ENCODE results near the gene FAM20B. TPM values are rescaled to one million over a fixed set of nuclear protein-coding genes. Genes with fewer than 3 reads are reported as not detected.

FAM20B gene
- total RNA-seq, 1 donor from 2014 or later: 31.6 TPM

GRCh38 chr1:179052776-179053175 lies 27.1 kb downstream of the FAM20B start:
- Mint-ChIP-seq H3K27me3 (ENCODE audit: unreplicated experiment) (no peaks in the 10 kb centered on the region), H3K4me3 (ENCODE audit: unreplicated experiment) (no peak overlapping the region), H3K9me3 (ENCODE audit: unreplicated experiment) (peaks cover 5% of the 10 kb centered on the region), H3K27ac (ENCODE audit: unreplicated experiment) (no peak overlapping the region), H3K36me3 (ENCODE audit: unreplicated experiment) (peaks cover 26% of the 10 kb centered on the region), H3K4me1 (ENCODE audit: unreplicated experiment) (peaks cover 3% of the 10 kb centered on the region)
- TF ChIP-seq CTCF (IDR thresholded peaks at IDR 0.05): no peak
- no peak for DNase-seq (ENCODE audit: extremely low spot score, unreplicated experiment)

- Mint-ChIP-seq H3K4me1 (ENCODE audit: unreplicated experiment) (peaks cover 8% of the 10 kb centered on the region), H3K27ac (ENCODE audit: unreplicated experiment) (no peak overlapping the region), H3K27me3 (ENCODE audit: unreplicated experiment) (no peaks in the 10 kb centered on the region), H3K9me3 (ENCODE audit: unreplicated experiment) (peaks cover 5% of the 10 kb centered on the region), H3K4me3 (ENCODE audit: unreplicated experiment) (no peak overlapping the region), H3K36me3 (ENCODE audit: unreplicated experiment) (peaks cover 26% of the 10 kb centered on the region)
- DNase-seq (ENCODE audit: extremely low spot score, unreplicated experiment): no peak
- no peak for TF ChIP-seq CTCF (IDR thresholded peaks at IDR 0.05)
Observed at GRCh38 chr1:179053486-179053885, 27.8 kb downstream of the FAM20B start.

- peaks cover 29% of the 10 kb centered on the region for H3K36me3 Mint-ChIP-seq (ENCODE audit: unreplicated experiment)
- TF ChIP-seq CTCF (IDR thresholded peaks at IDR 0.05): no peak
- H3K27ac Mint-ChIP-seq (ENCODE audit: unreplicated experiment): no peak overlapping the region
- no peak for DNase-seq (ENCODE audit: extremely low spot score, unreplicated experiment)
- H3K9me3 Mint-ChIP-seq (ENCODE audit: unreplicated experiment): peaks cover 5% of the 10 kb centered on the region
- peaks cover 14% of the 10 kb centered on the region for H3K4me1 Mint-ChIP-seq (ENCODE audit: unreplicated experiment)
- H3K27me3 Mint-ChIP-seq (ENCODE audit: unreplicated experiment): no peaks in the 10 kb centered on the region
- no peak overlapping the region for H3K4me3 Mint-ChIP-seq (ENCODE audit: unreplicated experiment)
Observed at GRCh38 chr1:179055937-179056336, 30.2 kb downstream of the FAM20B start.

- TF ChIP-seq CTCF (IDR thresholded peaks at IDR 0.05): no peak
- no peak for DNase-seq (ENCODE audit: extremely low spot score, unreplicated experiment)
- peaks cover 36% of the 10 kb centered on the region for H3K36me3 Mint-ChIP-seq (ENCODE audit: unreplicated experiment)
- peaks cover 14% of the 10 kb centered on the region for H3K4me1 Mint-ChIP-seq (ENCODE audit: unreplicated experiment)
- H3K9me3 Mint-ChIP-seq (ENCODE audit: unreplicated experiment): peaks cover 5% of the 10 kb centered on the region
- H3K27me3 Mint-ChIP-seq (ENCODE audit: unreplicated experiment): no peaks in the 10 kb centered on the region
- H3K4me3 Mint-ChIP-seq (ENCODE audit: unreplicated experiment): no peak overlapping the region
- H3K27ac Mint-ChIP-seq (ENCODE audit: unreplicated experiment): peak overlapping the region; percentile 75
Observed at GRCh38 chr1:179058487-179059483, 33.1 kb downstream of the FAM20B start.
